ENCODE measurements around the gene MESD.

DNA sequence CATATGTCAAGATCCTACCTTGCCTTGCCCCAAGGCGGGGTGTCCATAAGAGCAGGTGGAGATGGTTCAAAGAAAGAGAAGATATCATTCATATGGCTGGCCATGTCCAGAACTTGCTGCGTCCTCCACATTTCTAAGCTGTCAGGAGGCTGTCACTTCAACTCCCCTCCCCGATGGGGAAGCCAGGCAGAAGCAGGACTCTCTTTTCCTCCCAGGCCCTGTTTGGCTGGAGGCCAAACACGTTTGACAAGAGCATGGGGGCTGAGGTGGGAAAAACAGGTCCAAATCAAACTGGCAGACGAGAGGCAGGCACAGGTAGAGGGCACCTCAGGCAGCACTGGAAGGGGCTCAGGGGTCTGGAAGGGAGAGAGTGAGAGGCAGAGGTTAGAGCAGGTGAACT lies 37.7 kb downstream of the MESD start:
- TF ChIP-seq POLR2A (IDR thresholded peaks at IDR 0.05; ENCODE audit: low read depth, low read length) (no peak), POLR2AphosphoS5 (IDR thresholded peaks at IDR 0.05; ENCODE audit: low read depth, low read length) (no peak), TAF1 (IDR thresholded peaks at IDR 0.05; ENCODE audit: low read depth, low read length) (no peak), SPI1 (IDR thresholded peaks at IDR 0.05; ENCODE audit: low read depth, low read length) (no peak), POU2F2 (IDR thresholded peaks at IDR 0.05; ENCODE audit: low read depth, low read length) (no peak), PAX5 (IDR thresholded peaks at IDR 0.05; ENCODE audit: insufficient read depth, low read length, severe bottlenecking) (no peak)

Measured in GM12891 (cell line).